ENCODE measurements around the gene RBM17.
A peak's percentile ranks its signal among the peaks of the same experiment; 100 is the strongest.
"Not testable (repeated sequence)": the region's sequence is repeated elsewhere in the genome, so short reads cannot be mapped to it uniquely, and the experiment has no call there.

Gene RBM17

GRCh38 chr10:6139470-6139869 lies 50.6 kb downstream of the RBM17 start:
- no peak for DNase-seq

GRCh38 chr10:6140141-6140841 lies 51.5 kb downstream of the RBM17 start:
- DNase-seq: peak; percentile 36

- DNase-seq: no peak
These were observed 52.1 kb downstream of the RBM17 start for GRCh38 chr10:6140965-6141295.

GRCh38 chr10:6141296-6142151 lies 52.7 kb downstream of the RBM17 start:
- no peak for DNase-seq

DNA sequence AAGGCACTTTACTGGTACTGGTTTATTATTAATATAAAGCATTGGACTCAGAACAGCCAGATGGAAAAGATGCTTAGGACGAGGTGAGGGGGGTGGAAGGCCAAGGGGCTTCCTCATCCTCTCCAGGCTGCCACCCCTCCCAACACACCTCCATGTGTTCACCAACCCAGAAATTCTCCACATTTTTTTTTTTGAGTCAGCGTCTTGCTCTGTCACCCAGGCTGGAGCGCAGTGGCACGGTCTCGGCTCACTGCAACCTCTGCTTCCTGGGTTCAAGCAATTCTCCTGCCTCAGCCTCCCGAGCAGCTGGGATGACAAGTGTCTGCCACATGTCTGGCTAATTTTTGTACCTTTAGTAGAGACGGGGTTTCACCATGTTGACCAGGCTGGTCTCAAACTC lies 53.4 kb downstream of the RBM17 start:
- DNase-seq: not testable (repeated sequence)

- no peak for DNase-seq
These were observed 53.8 kb downstream of the RBM17 start for GRCh38 chr10:6142644-6143043.

- DNase-seq: no peak
These were observed 54.3 kb downstream of the RBM17 start for GRCh38 chr10:6143181-6143580.

GRCh38 chr10:6144406-6145165 lies 55.8 kb downstream of the RBM17 start:
- DNase-seq: peak; percentile 86

- no peak for DNase-seq
These were observed 56.5 kb downstream of the RBM17 start for GRCh38 chr10:6145166-6145987.

- no peak for DNase-seq
These were observed 57.4 kb downstream of the RBM17 start for GRCh38 chr10:6146013-6146785.

DNA sequence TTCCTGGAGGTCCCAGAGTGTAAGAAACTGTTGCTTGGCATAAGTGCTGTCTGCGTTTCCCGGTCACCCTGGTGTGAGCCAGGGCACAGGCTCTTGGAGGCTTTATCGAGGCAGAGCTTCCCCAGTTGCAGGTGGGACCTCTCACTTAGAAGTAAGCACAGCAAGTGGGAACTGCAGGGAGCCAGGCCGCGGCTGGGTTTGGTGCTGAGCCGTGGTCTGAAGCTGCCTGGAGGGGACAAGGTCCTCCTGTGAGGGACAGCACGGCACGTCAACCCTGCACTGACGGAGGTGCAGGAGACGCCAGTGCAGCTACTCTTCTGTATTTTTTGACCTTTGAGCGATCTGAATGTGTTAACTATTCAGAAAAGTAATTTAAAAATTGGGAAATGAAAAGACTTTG lies 58.1 kb downstream of the RBM17 start:
- no peak for DNase-seq

- peak; percentile 27 for DNase-seq
These were observed 59.4 kb downstream of the RBM17 start for GRCh38 chr10:6148251-6148701.

GRCh38 chr10:6148908-6149307 lies 60.1 kb downstream of the RBM17 start:
- no peak for DNase-seq

DNA sequence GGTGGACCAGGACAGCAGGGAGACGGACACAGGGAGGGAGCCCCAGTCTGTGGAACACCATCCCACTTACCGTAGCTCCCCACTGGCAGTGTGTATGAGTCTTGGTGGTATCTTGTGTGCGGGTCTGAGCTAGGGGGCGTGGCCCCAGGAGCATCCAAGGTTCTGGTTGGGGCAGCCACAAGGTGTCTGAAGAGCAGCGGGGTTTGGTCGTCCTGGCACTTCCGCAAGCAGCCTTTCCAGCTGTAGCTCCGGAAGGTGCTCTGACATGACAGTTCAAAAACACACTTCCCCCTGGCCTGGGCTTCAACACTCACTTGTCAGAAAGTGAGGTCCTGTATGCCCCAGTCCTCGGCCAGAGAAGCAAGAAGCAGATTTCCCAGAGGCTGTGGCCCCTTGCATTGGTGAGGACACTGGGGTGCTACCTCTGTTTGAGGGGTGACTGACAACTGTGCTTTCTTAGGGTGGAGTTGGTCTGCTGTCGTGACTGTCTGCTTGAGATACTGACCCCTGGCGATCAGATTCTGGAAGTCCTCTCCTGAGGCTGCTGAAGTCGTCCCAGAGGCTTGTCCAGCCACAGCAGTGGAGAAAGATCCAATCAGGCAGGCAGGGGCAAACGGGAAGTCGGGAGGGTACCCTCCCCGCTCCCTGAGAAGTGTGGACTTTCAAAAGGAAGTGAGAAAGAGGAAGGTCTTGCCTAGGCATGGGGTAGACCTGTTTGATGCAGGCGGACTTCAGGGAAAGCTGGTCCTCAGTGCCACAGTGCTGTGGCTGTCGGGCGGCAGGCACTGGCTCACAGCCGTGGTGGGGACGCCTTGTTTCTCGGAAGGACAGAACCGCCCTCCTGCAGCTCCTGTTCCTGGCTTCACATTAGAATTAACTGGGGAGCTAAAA lies 62.5 kb downstream of the RBM17 start:
- peak; percentile 72 for DNase-seq

- no peak for DNase-seq
These were observed 65.0 kb downstream of the RBM17 start for GRCh38 chr10:6153845-6154244.

GRCh38 chr10:6154566-6154965 lies 65.7 kb downstream of the RBM17 start:
- DNase-seq: no peak

DNA sequence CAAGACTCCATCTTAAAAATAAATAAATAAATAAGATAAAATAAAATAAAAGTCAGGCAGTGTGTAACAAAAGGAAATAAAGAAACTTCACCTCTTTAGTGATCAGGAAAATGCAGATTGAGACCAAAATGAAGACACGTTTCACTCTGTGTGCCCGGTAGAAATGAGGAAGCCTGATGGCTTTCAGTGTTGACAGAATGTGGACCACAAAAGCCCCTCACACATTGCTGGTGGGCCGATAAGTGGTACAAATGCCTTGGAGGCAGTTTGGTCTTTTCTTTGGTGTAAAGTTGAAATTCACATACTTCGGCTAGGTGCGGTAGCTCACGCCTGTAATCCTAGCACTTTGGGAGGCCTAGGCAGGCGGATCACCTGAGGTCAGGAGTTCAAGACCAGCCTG lies 69.4 kb downstream of the RBM17 start:
- DNase-seq: no peak

DNA sequence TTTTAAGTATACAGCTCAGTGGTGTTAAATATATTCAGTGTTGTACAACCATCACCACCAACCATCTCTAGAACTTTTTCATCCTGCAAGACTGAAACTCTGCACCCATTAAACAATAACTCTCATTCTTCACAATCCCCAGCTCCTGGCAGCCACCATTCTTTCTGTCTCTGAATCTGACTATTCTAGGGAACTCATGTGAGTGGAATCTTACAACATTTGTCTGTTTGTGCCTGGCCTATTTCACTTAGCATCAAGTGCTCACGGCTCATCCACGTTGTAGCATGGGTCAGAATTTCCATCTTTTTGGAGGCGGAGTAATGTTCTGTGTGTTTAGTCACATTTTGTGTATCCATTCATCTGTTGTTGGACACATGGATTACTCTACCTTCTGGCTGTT lies 73.1 kb downstream of the RBM17 start:
- no peak for DNase-seq

GRCh38 chr10:6162589-6163356 lies 73.9 kb downstream of the RBM17 start:
- DNase-seq: no peak
